Esophagus squamous epithelium (tissue), 5 donors: ENCODE measurements around the gene LRRC2. TPM values are rescaled to one million over a fixed set of nuclear protein-coding genes. Genes with fewer than 3 reads are reported as not detected.

ENCODE experiments used
- DNase-seq: peaks from one replicate; lab custom pipeline; 2025; lab: John Stamatoyannopoulos, UW
- H3K27ac ChIP-seq, 4 donors: fragments of 200-600 bp; sonication (generic); one replicate each; pipeline ENCODE4 v1.5.1; 2016 to 2019; ENCODE audit warnings: mild to moderate bottlenecking in 1 of 4
- H3K27me3 ChIP-seq, 4 donors: fragments of 200-600 bp; sonication (generic); 1 replicate in 3 of 4; 2 replicates in 1 of 4; pipeline versions ENCODE4 v1.5.1 to v1.6.0; 2017 to 2021; ENCODE audit warnings: antibody characterized with exemption in 1 of 4
- H3K36me3 ChIP-seq, 3 donors: fragments of 200-600 bp; sonication (generic); one replicate each; pipeline ENCODE4 v1.5.1; 2016 to 2019
- H3K4me1 ChIP-seq, 3 donors: fragments of 200-600 bp; sonication (generic); one replicate each; pipeline ENCODE4 v1.5.1; 2017 to 2019
- H3K4me3 ChIP-seq, 4 donors: fragments of 200-600 bp; sonication (generic); 1 replicate in 3 of 4; 2 replicates in 1 of 4; pipeline ENCODE4 v1.5.1; 2016 to 2019; ENCODE audit warnings: mild to moderate bottlenecking in 2 of 4, moderate library complexity in 1 of 4
- H3K9me3 ChIP-seq, 3 donors: fragments of 200-600 bp; sonication (generic); one replicate each; pipeline ENCODE4 v1.5.1; 2016 to 2019
- CTCF ChIP-seq, 6 experiments: fragments of 450-650 bp in 4 of 6; fragments of 200-600 bp in 2 of 6; sonication (generic) in 2 of 6; IDR thresholded peaks; one replicate each; pipeline ENCODE4 v1.5.1; 2016 to 2019; ENCODE audit warnings: antibody characterized with exemption in 6 of 6, mild to moderate bottlenecking in 4 of 6, moderate library complexity in 4 of 6
- POLR2A ChIP-seq, 4 donors: fragments of 450-650 bp; IDR thresholded peaks; one replicate each; pipeline ENCODE4 v1.6.1; 2017; ENCODE audit warnings: antibody characterized with exemption in 4 of 4, mild to moderate bottlenecking in 4 of 4, moderate library complexity in 3 of 4
- WGBS, 2 donors: methylation state at CpG; one replicate each; pipeline ENCODE4 v1.1.5; 2018; 5-methylcytosine and 5-hydroxymethylcytosine counted together
- intact Hi-C: fragments of 100-400 bp; cut with DNase I; formaldehyde crosslinking; loops from one replicate; pipeline ENCODE4 v1.15.0; 2022
- total RNA-seq, 4 donors: library from RNA; depleted of rRNA; stranded (reverse); fragments of >200 nt; gene quantifications; one replicate each; pipeline ENCODE4 v1.1.0, GENCODE V29; 2016
- donor health status: DM: yes; HTN: yes; CAD: no.

Gene LRRC2
- total RNA-seq, 4 donors from 2014 or later = 0.26 to 2.7 (median 1.1) TPM; not detected in 1

GRCh38 chr3:46571684-46572083 is 5.6 kb upstream of the LRRC2 start:
- 76 to 77% methylated on average over 2 to 3 of the region's 3 CpGs for WGBS, 2 donors
- H3K36me3 ChIP-seq = no peaks in the 10 kb centered on the region

GRCh38 chr3:46565607-46566039 is 479 bp downstream of the LRRC2 start:
- DNase-seq = no peak
- intact Hi-C loops = no loop called here
- peaks cover 0 to 27% (median 0%) of the 10 kb centered on the region in 4 donors for H3K27me3 ChIP-seq

More at GRCh38 chr3:46571684-46572083, 5.6 kb upstream of the LRRC2 start:
- Histone ChIP-seq H3K4me3 (no peak overlapping the region), H3K4me1 (peaks cover 0 to under 1% (median 0%) of the 10 kb centered on the region in 3 donors), H3K9me3 (no peaks in the 10 kb centered on the region), H3K27me3 (peaks cover 0 to 25% (median 1%) of the 10 kb centered on the region in 4 donors), H3K27ac (no peak overlapping the region)
- intact Hi-C loops = no loop called here
- TF ChIP-seq POLR2A (IDR thresholded peaks at IDR 0.05) = no peak
- TF ChIP-seq CTCF (IDR thresholded peaks at IDR 0.05) = no peak
- no peak for DNase-seq

GRCh38 chr3:46565077-46565476 is 1.0 kb downstream of the LRRC2 start:
- peaks cover 0 to 27% (median 0%) of the 10 kb centered on the region in 4 donors for H3K27me3 ChIP-seq
- intact Hi-C loops = no loop called here
- H3K4me3 ChIP-seq = peak overlapping the region in 1 of 4 donors; percentile 61
- TF ChIP-seq POLR2A (IDR thresholded peaks at IDR 0.05) (no peak), CTCF (IDR thresholded peaks at IDR 0.05) (no peak)
- H3K27ac ChIP-seq = no peak overlapping the region
- H3K36me3 ChIP-seq = no peaks in the 10 kb centered on the region
- 54 to 61% methylated on average over 3 to 4 of the region's 4 CpGs for WGBS, 2 donors
- DNase-seq = no peak
- H3K9me3 ChIP-seq = no peaks in the 10 kb centered on the region
- peaks cover 12 to 15% (median 13%) of the 10 kb centered on the region in 3 donors for H3K4me1 ChIP-seq

More at GRCh38 chr3:46565607-46566039, 479 bp downstream of the LRRC2 start:
- Histone ChIP-seq H3K27ac (peak overlapping the region in 3 of 4 donors; percentile 51 to 64 (median 52)), H3K9me3 (no peaks in the 10 kb centered on the region), H3K36me3 (no peaks in the 10 kb centered on the region), H3K4me3 (peak overlapping the region; percentile 20 to 72 (median 54)), H3K4me1 (peaks cover 12 to 15% (median 13%) of the 10 kb centered on the region in 3 donors)
- WGBS, 2 donors = 0 to 13% methylated on average over 2 to 3 of the region's 21 CpGs
- no peak for TF ChIP-seq POLR2A (IDR thresholded peaks at IDR 0.05)
- no peak for TF ChIP-seq CTCF (IDR thresholded peaks at IDR 0.05)

- TF ChIP-seq CTCF (IDR thresholded peaks at IDR 0.05) (no peak), POLR2A (IDR thresholded peaks at IDR 0.05) (no peak)
- H3K27me3 ChIP-seq = peaks cover 0 to 27% (median 0%) of the 10 kb centered on the region in 4 donors
- H3K36me3 ChIP-seq = no peaks in the 10 kb centered on the region
- no peak overlapping the region for H3K27ac ChIP-seq
- intact Hi-C loops = no loop called here
- no peak overlapping the region for H3K4me3 ChIP-seq
- WGBS, 2 donors = 88 to 91% methylated on average over 3 to 4 of the region's 5 CpGs
- H3K9me3 ChIP-seq = no peaks in the 10 kb centered on the region
- DNase-seq = no peak
- peaks cover 12 to 15% (median 13%) of the 10 kb centered on the region in 3 donors for H3K4me1 ChIP-seq
Observed at GRCh38 chr3:46564190-46565021, 1.7 kb downstream of the LRRC2 start.

- intact Hi-C loops = no loop called here
- DNase-seq = no peak
- Histone ChIP-seq H3K36me3 (no peaks in the 10 kb centered on the region), H3K27me3 (peaks cover 0 to 25% (median 0%) of the 10 kb centered on the region in 4 donors), H3K27ac (no peak overlapping the region), H3K9me3 (no peaks in the 10 kb centered on the region), H3K4me1 (peaks cover 12 to 22% (median 13%) of the 10 kb centered on the region in 3 donors), H3K4me3 (no peak overlapping the region)
- WGBS, 2 donors = 88 to 100% methylated on average over 1 of the region's 1 CpG
- no peak for TF ChIP-seq POLR2A (IDR thresholded peaks at IDR 0.05)
- no peak for TF ChIP-seq CTCF (IDR thresholded peaks at IDR 0.05)
Observed at GRCh38 chr3:46561951-46562350, 4.2 kb downstream of the LRRC2 start.
